HepG2 (cell line): ENCODE data around the gene ZNF19. TPM values are rescaled to one million over a fixed set of nuclear protein-coding genes. Genes with fewer than 3 reads are reported as not detected.
A peak's percentile ranks its signal among the peaks of the same experiment; 100 is the strongest.

Experiments used
- ATAC-seq: fragments of 200-7000 bp; cut with Tn5 transposase; 3 replicates; pipeline ENCODE4 v1.9.1; 2020; ENCODE audit warnings: mild to moderate bottlenecking, moderate library complexity
- BruUV-seq: library from RNA; stranded (reverse); fragments of 400-500 nt; replicated peaks from 2 replicates; lab custom pipeline; 2021; lab: Mats Ljungman, UMichigan
- CTCF ChIA-PET: fragments of 300-600 bp; formaldehyde crosslinking; extraction: SDS; loops from one replicate; lab custom pipeline; 2021; ENCODE audit warnings: low total read pairs, inconsistent platforms, low intra/inter-chr PET ratio; lab: Yijun Ruan, JAX
- POLR2A ChIA-PET: fragments of 350-600 bp; sonication (Branson Sonifier 250); formaldehyde crosslinking; loops from one replicate; lab custom pipeline; 2020; ENCODE audit warnings: antibody characterized with exemption, inconsistent platforms; lab: Yijun Ruan, JAX
- DNase-seq: peaks from one replicate; pipeline ENCODE4 v3.0.0-alpha.2; 2015; ENCODE audit warnings: low spot score
- FAIRE-seq: peaks from 3 replicates; lab custom pipeline; 2011; peaks lifted over from hg19 to GRCh38; lab: Jason Lieb, UNC
- H2AFZ ChIP-seq: one replicate; pipeline ENCODE4 v1.6.1; 2011; ENCODE audit warnings: low read length, inconsistent platforms
- H3K27ac ChIP-seq: fragments of 300-600 bp; 3 replicates; pipeline ENCODE4 v1.8.0; 2011; ENCODE audit warnings: mixed run types, mild to moderate bottlenecking, mixed read lengths, low read length, inconsistent platforms; ENCODE audit not compliant: insufficient read depth; ENCODE audit errors: extremely low read length
- H3K27me3 ChIP-seq, 2 experiments: fragments of 200-600 bp in 1 of 2; 2 replicates in 1 of 2; 3 replicates in 1 of 2; pipeline versions ENCODE4 v1.6.0 to v1.8.0; 2011; ENCODE audit warnings: low read length in 2 of 2, mild to moderate bottlenecking in 2 of 2, moderate library complexity in 2 of 2, inconsistent platforms in 1 of 2; ENCODE audit not compliant: insufficient read depth in 2 of 2, control insufficient read depth in 1 of 2
- H3K36me3 ChIP-seq, 2 experiments: fragments of 200-600 bp in 1 of 2; replicated peaks in 1 of 2; 2 replicates in 1 of 2; 3 replicates in 1 of 2; pipeline versions ENCODE4 v1.5.1 to v1.8.0; 2011; ENCODE audit warnings: low read length in 2 of 2, inconsistent platforms in 1 of 2; ENCODE audit not compliant: insufficient read depth in 2 of 2, control insufficient read depth in 1 of 2
- H3K4me1 ChIP-seq: 2 replicates; pipeline ENCODE4 v1.5.1; 2012; ENCODE audit warnings: low read length, inconsistent platforms; ENCODE audit not compliant: insufficient read depth
- H3K4me2 ChIP-seq: 2 replicates; pipeline ENCODE4 v1.6.0; 2011; ENCODE audit warnings: low read depth, low read length, inconsistent platforms
- H3K4me3 ChIP-seq, 3 experiments: fragments of 200-600 bp in 1 of 3; sonication (generic), shearing (Covaris generic) in 1 of 3; replicated peaks in 1 of 3; 2 replicates each; pipeline ENCODE4 v1.5.1; 2011 to 2016; ENCODE audit warnings: low read length in 3 of 3, inconsistent platforms in 2 of 3, low read depth in 2 of 3, mild to moderate bottlenecking in 2 of 3, control low read depth in 1 of 3, mixed read lengths in 1 of 3; ENCODE audit not compliant: insufficient read depth in 1 of 3
- H3K79me2 ChIP-seq: one replicate; pipeline ENCODE4 v1.6.1; 2011; ENCODE audit warnings: low read length, inconsistent platforms; ENCODE audit not compliant: insufficient read depth
- H3K9ac ChIP-seq: 2 replicates; pipeline ENCODE4 v1.6.0; 2011; ENCODE audit warnings: mild to moderate bottlenecking, low read depth, low read length, inconsistent platforms; ENCODE audit not compliant: insufficient read depth
- H3K9me3 ChIP-seq: 2 replicates; pipeline ENCODE4 v1.5.1; 2012; ENCODE audit warnings: mild to moderate bottlenecking, low read length
- H4K20me1 ChIP-seq: 2 replicates; pipeline ENCODE4 v1.6.0; 2011; ENCODE audit warnings: inconsistent platforms, mild to moderate bottlenecking, low read length, moderate library complexity; ENCODE audit not compliant: insufficient read depth
- AHR ChIP-seq: IDR thresholded peaks from 2 replicates; pipeline ENCODE4 v1.6.1; 2018; ENCODE audit warnings: missing genetic modification reagents, missing compliant biosample characterization
- BORCS8-MEF2B ChIP-seq: sonication (generic); formaldehyde crosslinking; IDR thresholded peaks from 2 replicates; pipeline ENCODE4 v1.8.0; 2022; ENCODE audit warnings: mild to moderate bottlenecking, missing genetic modification reagents
- CBX1 ChIP-seq: IDR thresholded peaks from one replicate; pipeline ENCODE4 v1.6.1; 2016; ENCODE audit warnings: antibody characterized with exemption, low read depth
- KDM3A ChIP-seq: IDR thresholded peaks from 2 replicates; pipeline ENCODE4 v1.6.1; 2018; ENCODE audit warnings: low read depth, missing compliant biosample characterization
- MZF1 ChIP-seq: sonication (generic); formaldehyde crosslinking; IDR thresholded peaks from 2 replicates; pipeline ENCODE4 v1.8.1; 2023; ENCODE audit warnings: mild to moderate bottlenecking, missing genetic modification reagents, borderline replicate concordance
- SP140L ChIP-seq: sonication (generic); formaldehyde crosslinking; IDR thresholded peaks from 2 replicates; pipeline ENCODE4 v1.4.0; 2020; ENCODE audit warnings: missing genetic modification reagents, borderline replicate concordance
- WIZ ChIP-seq: sonication (generic); formaldehyde crosslinking; IDR thresholded peaks from 2 replicates; pipeline ENCODE4 v1.5.1; 2020; ENCODE audit warnings: mild to moderate bottlenecking, missing genetic modification reagents
- ZNF17 ChIP-seq: sonication (generic); formaldehyde crosslinking; IDR thresholded peaks from 2 replicates; pipeline ENCODE4 v1.5.0; 2020; ENCODE audit warnings: mild to moderate bottlenecking, missing genetic modification reagents
- ZNF232 ChIP-seq: sonication (generic); formaldehyde crosslinking; IDR thresholded peaks from 2 replicates; pipeline ENCODE4 v1.4.0; 2020; ENCODE audit warnings: missing genetic modification reagents, borderline replicate concordance
- ZNF343 ChIP-seq: sonication (generic); formaldehyde crosslinking; IDR thresholded peaks from 2 replicates; pipeline ENCODE4 v1.4.0; 2020; ENCODE audit warnings: mild to moderate bottlenecking, missing genetic modification reagents
- ZNF572 ChIP-seq: sonication (generic); formaldehyde crosslinking; IDR thresholded peaks from 2 replicates; pipeline ENCODE4 v1.5.1; 2020; ENCODE audit warnings: mild to moderate bottlenecking, missing genetic modification reagents
- WGBS: methylation state at CpG from one replicate; pipeline ENCODE4 v1.1.6; 2017; ENCODE audit warnings: low lambda C conversion rate; 5-methylcytosine and 5-hydroxymethylcytosine counted together
- in situ Hi-C: cut with HindIII; loops from 2 replicates; pipeline ENCODE4 v1.10.0; 2017; ENCODE audit warnings: low pct_unique_long_range_greater_than_20kb; ENCODE audit not compliant: extremely low pct_ligation_motif_present
- intact Hi-C: fragments of 100-400 bp; cut with micrococcal nuclease; formaldehyde crosslinking; loops from one replicate; pipeline ENCODE4 v1.10.0; 2022; ENCODE audit not compliant: unreplicated experiment
- polyA plus RNA-seq, 8 experiments: library from polyadenylated mRNA; depleted of rRNA in 3 of 8; stranded (reverse) in 7 of 8; unstranded in 1 of 8; fragments of >200 nt; fragmentation: Illumina TruSeq in 4 of 8; extraction: Trizol in 4 of 8; gene quantifications; 2 replicates each; pipeline versions ENCODE4 v1.2.1 to v1.2.3, GENCODE V29; 2011 to 2016; ENCODE audit warnings: low read depth in 4 of 8, missing spikeins in 1 of 8, mixed read lengths in 1 of 8; ENCODE audit not compliant: insufficient read depth in 1 of 8
- total RNA-seq, 5 experiments: library from RNA; depleted of rRNA; stranded (reverse); fragments of >200 nt; fragmentation: Illumina TruSeq; extraction: Trizol; gene quantifications; 2 replicates each; pipeline ENCODE4 v1.2.3, GENCODE V29; 2016; ENCODE audit warnings: low read depth in 1 of 5
- TF ChIP-seq, protein P1 (sequence below): fragments of 450-650 bp; IDR thresholded peaks from 2 replicates; pipeline ENCODE4 v1.6.1; 2016
- TF ChIP-seq, protein P2 (sequence below): sonication (generic); formaldehyde crosslinking; IDR thresholded peaks from 2 replicates; pipeline ENCODE4 v1.4.0; 2020; ENCODE audit warnings: missing genetic modification reagents
- TF ChIP-seq, protein P3 (sequence below): sonication (generic); formaldehyde crosslinking; IDR thresholded peaks from 2 replicates; pipeline ENCODE4 v1.9.0; 2021; ENCODE audit warnings: missing genetic modification reagents, mild to moderate bottlenecking, borderline replicate concordance
- TF ChIP-seq, protein P4 (sequence below): sonication (generic); formaldehyde crosslinking; IDR thresholded peaks from 2 replicates; pipeline ENCODE4 v1.4.0; 2020; ENCODE audit warnings: missing genetic modification reagents

Gene ZNF19
- total and polyA plus RNA-seq, 2 of the 13 experiments (the other 11 are each of a cell fraction or from before 2014, with no cell fraction given) = 3.2 to 5.8 TPM

DNA sequence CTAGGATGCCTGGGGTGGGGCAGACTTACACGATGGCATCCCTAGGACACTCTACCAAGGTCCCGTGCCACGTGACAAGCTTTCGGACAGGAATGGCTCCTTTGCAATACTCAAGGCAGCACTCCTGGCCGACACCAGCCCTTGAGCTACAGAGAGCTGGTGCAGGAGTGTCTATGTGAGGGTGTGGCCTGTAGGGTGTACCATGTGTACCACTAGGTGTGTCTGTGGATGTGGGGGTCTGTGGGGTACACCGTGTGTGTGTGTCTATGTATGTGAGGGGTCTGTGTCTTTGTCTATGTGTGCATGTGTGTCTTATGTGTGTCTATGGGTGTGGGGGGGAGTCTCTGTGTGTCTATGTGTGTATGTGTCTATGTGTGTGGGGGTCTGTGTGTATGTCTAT is 45.4 kb downstream of the ZNF19 start:
- intact Hi-C loops (no loop called here), in situ Hi-C loops (loop anchor here (10.0 kb wide), 1 partner anchor 51 kb away; no protein-coding TSS in a partner anchor)
- peaks cover 0 to 9% of the 10 kb centered on the region in 2 experiments; a peak in 2 of 5 replicates for H3K27me3 ChIP-seq
- POLR2A ChIA-PET = no interaction called here
- whole genome bisulfite sequencing = 17% methylated on average over 2 of the region's 6 CpGs
- no peak for FAIRE-seq
- no TSS peak for BruUV-seq
- peaks cover 8% of the 10 kb centered on the region for H3K4me1 ChIP-seq
- no peaks in the 10 kb centered on the region for H3K9me3 ChIP-seq
- no peak for DNase-seq
- H3K79me2 ChIP-seq = no peaks in the 10 kb centered on the region
- no peak for TF ChIP-seq ZNF343 (CRISPR knock-in tag)
- TF ChIP-seq MZF1 (CRISPR knock-in tag) = no peak
- TF ChIP-seq WIZ (CRISPR knock-in tag) = no peak
- TF ChIP-seq ZNF572 (CRISPR knock-in tag) = no peak
- TF ChIP-seq, protein P1, sequence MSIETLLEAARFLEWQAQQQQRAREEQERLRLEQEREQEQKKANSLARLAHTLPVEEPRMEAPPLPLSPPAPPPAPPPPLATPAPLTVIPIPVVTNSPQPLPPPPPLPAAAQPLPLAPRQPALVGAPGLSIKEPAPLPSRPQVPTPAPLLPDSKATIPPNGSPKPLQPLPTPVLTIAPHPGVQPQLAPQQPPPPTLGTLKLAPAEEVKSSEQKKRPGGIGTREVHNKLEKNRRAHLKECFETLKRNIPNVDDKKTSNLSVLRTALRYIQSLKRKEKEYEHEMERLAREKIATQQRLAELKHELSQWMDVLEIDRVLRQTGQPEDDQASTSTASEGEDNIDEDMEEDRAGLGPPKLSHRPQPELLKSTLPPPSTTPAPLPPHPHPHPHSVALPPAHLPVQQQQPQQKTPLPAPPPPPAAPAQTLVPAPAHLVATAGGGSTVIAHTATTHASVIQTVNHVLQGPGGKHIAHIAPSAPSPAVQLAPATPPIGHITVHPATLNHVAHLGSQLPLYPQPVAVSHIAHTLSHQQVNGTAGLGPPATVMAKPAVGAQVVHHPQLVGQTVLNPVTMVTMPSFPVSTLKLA = 0 out of 2 replicates have a peak, but pooled peaks have one; percentile 3
- TF ChIP-seq, all 625 proteins: peak for 1
- H4K20me1 ChIP-seq = no peaks in the 10 kb centered on the region
- no peak overlapping the region for H3K27ac ChIP-seq
- peaks cover 6 to 9% of the 10 kb centered on the region in 2 experiments; a peak in 4 of 5 replicates for H3K36me3 ChIP-seq
- H3K4me3 ChIP-seq = no peak overlapping the region
- H3K4me2 ChIP-seq = no peak overlapping the region
- no peak overlapping the region for H2AFZ ChIP-seq
- CTCF ChIA-PET = no interaction called here
- H3K9ac ChIP-seq = no peak overlapping the region
- ATAC-seq = no peak

DNA sequence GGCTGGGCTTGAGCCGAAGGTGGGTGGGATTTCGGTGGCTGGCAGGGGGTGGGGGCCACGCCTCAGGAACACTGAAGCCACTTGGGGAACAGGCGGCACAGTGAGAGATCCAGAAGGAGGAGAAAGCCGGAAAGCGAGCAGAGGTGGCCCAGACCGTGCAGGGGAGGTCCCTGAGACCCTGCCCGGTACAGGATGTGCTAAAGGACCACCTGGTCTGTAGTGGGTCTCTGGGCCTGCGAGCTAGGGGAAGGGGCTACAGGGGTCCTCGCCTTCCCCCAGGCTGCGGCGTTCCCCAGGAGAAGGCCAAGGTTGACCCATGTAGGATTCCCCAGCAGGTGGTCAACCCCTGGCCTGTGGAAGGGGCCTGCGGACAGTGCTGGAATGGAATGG is 47.1 kb downstream of the ZNF19 start, which contains the start of gene TLE7:
Gene TLE7 (minus strand): TSS at position 4 of the 390 bp plus-strand sequence. CDS start 8,730 bp downstream, outside the sequence.
- DNase-seq (no peak), FAIRE-seq (no peak), ATAC-seq (peak; percentile 13)
- Histone ChIP-seq H3K36me3 (no peaks in the 10 kb centered on the region), H3K9me3 (no peaks in the 10 kb centered on the region), H2AFZ (no peak within 1 kb of the TSS), H3K9ac (no peak within 1 kb of the TSS), H3K4me1 (peaks cover 8% of the 10 kb centered on the region), H3K27me3 (peaks cover 2 to 17% of the 10 kb centered on the region in 2 experiments; a peak in 4 of 5 replicates), H3K79me2 (no peaks in the 10 kb centered on the region), H3K4me2 (peak within 1 kb of the TSS; percentile 38), H3K4me3 (no peak within 1 kb of the TSS), H4K20me1 (no peaks in the 10 kb centered on the region), H3K27ac (no peak within 1 kb of the TSS)
- in situ Hi-C loops (loop anchor here (10.0 kb wide), 1 partner anchor 53 kb away; no protein-coding TSS in a partner anchor), intact Hi-C loops (no loop called here)
- 54% methylated on average over 12 of the region's 13 CpGs for WGBS
- POLR2A ChIA-PET = no interaction called here
- BruUV-seq = no TSS peak
- CTCF ChIA-PET = interaction anchor here (1.1 to 3.1 kb wide), 4 partner anchors 29 to 169 kb away, joined by 5 to 53 read pairs (median 16); no protein-coding TSS in a partner anchor
- no peak for TF ChIP-seq SP140L (CRISPR knock-in tag)
- TF ChIP-seq AHR (CRISPR knock-in tag) = no peak
- TF ChIP-seq, protein P2, sequence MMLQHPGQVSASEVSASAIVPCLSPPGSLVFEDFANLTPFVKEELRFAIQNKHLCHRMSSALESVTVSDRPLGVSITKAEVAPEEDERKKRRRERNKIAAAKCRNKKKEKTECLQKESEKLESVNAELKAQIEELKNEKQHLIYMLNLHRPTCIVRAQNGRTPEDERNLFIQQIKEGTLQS (CRISPR knock-in tag) = no peak
- TF ChIP-seq, protein P3, sequence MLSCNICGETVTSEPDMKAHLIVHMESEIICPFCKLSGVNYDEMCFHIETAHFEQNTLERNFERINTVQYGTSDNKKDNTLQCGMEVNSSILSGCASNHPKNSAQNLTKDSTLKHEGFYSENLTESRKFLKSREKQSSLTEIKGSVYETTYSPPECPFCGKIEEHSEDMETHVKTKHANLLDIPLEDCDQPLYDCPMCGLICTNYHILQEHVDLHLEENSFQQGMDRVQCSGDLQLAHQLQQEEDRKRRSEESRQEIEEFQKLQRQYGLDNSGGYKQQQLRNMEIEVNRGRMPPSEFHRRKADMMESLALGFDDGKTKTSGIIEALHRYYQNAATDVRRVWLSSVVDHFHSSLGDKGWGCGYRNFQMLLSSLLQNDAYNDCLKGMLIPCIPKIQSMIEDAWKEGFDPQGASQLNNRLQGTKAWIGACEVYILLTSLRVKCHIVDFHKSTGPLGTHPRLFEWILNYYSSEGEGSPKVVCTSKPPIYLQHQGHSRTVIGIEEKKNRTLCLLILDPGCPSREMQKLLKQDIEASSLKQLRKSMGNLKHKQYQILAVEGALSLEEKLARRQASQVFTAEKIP (CRISPR knock-in tag) = no peak
- TF ChIP-seq BORCS8-MEF2B (CRISPR knock-in tag) = no peak
- TF ChIP-seq CBX1 = no peak
- TF ChIP-seq ZNF17 (CRISPR knock-in tag) = no peak
- no peak for TF ChIP-seq ZNF232 (CRISPR knock-in tag)
- TF ChIP-seq, protein P4, sequence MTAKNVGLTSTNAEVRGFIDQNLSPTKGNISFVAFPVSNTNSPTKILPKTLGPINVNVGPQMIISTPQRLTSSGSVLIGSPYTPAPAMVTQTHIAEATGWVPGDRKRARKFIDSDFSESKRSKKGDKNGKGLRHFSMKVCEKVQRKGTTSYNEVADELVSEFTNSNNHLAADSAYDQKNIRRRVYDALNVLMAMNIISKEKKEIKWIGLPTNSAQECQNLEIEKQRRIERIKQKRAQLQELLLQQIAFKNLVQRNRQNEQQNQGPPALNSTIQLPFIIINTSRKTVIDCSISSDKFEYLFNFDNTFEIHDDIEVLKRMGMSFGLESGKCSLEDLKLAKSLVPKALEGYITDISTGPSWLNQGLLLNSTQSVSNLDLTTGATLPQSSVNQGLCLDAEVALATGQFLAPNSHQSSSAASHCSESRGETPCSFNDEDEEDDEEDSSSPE = no peak
- no peak for TF ChIP-seq KDM3A
